ENCODE results near the gene ALKBH8.

DNA sequence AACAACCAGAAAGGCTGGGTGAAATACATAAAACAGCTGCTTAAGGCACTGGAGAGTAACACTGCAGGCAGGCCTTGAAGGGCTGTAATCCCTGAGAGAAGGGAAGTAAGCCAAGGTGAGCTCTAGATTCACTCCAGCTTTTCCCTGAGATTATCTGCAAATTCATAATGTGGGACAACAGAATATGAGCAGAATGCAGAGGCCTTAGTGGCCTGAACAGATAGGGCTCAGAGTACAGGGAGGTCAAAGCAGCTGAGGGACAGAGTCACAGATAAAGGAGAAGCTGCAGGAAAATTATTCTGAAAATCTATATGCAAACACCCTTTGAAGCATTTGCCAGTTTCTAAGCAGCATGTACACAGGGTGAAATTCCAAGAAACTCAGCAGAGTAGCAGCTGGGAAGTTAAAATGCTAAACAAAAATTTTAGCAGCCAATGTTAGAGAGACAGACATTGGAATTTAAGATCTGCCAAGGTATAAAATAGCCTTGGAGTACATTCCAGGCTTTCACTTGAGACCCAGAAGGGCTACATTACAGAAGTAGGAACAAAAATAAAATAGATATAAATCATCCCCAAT, 59.8 kb downstream of the ALKBH8 start:
- TF ChIP-seq, protein P1, sequence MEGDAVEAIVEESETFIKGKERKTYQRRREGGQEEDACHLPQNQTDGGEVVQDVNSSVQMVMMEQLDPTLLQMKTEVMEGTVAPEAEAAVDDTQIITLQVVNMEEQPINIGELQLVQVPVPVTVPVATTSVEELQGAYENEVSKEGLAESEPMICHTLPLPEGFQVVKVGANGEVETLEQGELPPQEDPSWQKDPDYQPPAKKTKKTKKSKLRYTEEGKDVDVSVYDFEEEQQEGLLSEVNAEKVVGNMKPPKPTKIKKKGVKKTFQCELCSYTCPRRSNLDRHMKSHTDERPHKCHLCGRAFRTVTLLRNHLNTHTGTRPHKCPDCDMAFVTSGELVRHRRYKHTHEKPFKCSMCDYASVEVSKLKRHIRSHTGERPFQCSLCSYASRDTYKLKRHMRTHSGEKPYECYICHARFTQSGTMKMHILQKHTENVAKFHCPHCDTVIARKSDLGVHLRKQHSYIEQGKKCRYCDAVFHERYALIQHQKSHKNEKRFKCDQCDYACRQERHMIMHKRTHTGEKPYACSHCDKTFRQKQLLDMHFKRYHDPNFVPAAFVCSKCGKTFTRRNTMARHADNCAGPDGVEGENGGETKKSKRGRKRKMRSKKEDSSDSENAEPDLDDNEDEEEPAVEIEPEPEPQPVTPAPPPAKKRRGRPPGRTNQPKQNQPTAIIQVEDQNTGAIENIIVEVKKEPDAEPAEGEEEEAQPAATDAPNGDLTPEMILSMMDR (optimal IDR thresholded peaks at IDR 0.05 in 1 of 3, IDR thresholded peaks at IDR 0.05 in 1 of 3, conservative IDR thresholded peaks at IDR 0.05 in 1 of 3; ENCODE audit: extremely low read depth in 1 of 3, insufficient read depth in 2 of 3, low read length in 3 of 3): no peak
- TF ChIP-seq EZH2 (IDR thresholded peaks at IDR 0.05; ENCODE audit: low read length): no peak

All from keratinocyte (primary cell).